HEK293 (cell line): ENCODE results near the gene DAAM1.

Experiments used
- CTCF ChIA-PET: fragments of 350-600 bp; formaldehyde crosslinking; extraction: SDS; loops from one replicate; lab custom pipeline; 2021; ENCODE audit warnings: antibody characterized with exemption; lab: Yijun Ruan, JAX
- POLR2A ChIA-PET: fragments of 300-600 bp; formaldehyde crosslinking; extraction: SDS; loops from one replicate; lab custom pipeline; 2020; ENCODE audit warnings: antibody characterized with exemption, inconsistent platforms; lab: Yijun Ruan, JAX
- H3K27ac ChIP-seq: fragments of 200-500 bp; sonication (Bioruptor generic); 2 replicates; pipeline ENCODE4 v1.5.1; 2014; ENCODE audit warnings: low read depth, low read length, control low read depth, inconsistent platforms; ENCODE audit errors: extremely low read depth
- H3K36me3 ChIP-seq, 2 experiments: fragments of 200-500 bp in 1 of 2; sonication (Bioruptor generic) in 1 of 2; 1 replicate in 1 of 2; 2 replicates in 1 of 2; pipeline ENCODE4 v1.5.1; 2014 to 2017; ENCODE audit warnings: inconsistent platforms in 2 of 2, low read length in 2 of 2; ENCODE audit not compliant: control insufficient read depth in 2 of 2, insufficient read depth in 1 of 2
- H3K4me1 ChIP-seq: fragments of 200-500 bp; sonication (Bioruptor generic); 2 replicates; pipeline ENCODE4 v1.5.1; 2014; ENCODE audit warnings: mild to moderate bottlenecking, low read length, inconsistent platforms; ENCODE audit not compliant: control insufficient read depth, insufficient read depth
- H3K4me3 ChIP-seq: 2 replicates; pipeline ENCODE4 v1.5.1; 2011; ENCODE audit warnings: low read depth, mild to moderate bottlenecking, control low read depth, low read length, moderate library complexity
- H3K9me3 ChIP-seq: fragments of 200-500 bp; sonication (Bioruptor generic); 2 replicates; pipeline ENCODE4 v1.5.1; 2014; ENCODE audit warnings: low read depth, low read length, inconsistent platforms; ENCODE audit not compliant: control insufficient read depth, insufficient read depth
- CTCF ChIP-seq: fragments of 450-650 bp; formaldehyde crosslinking; IDR thresholded peaks from 2 replicates; pipeline ENCODE4 v1.5.1; 2016; ENCODE audit warnings: missing biosample characterization, missing genetic modification characterization
- IKZF3 ChIP-seq: fragments of 450-650 bp; IDR thresholded peaks from 2 replicates; pipeline ENCODE4 v1.5.0; 2018; ENCODE audit warnings: missing biosample characterization, mild to moderate bottlenecking, missing genetic modification characterization, moderate library complexity
- KLF8 ChIP-seq: fragments of 450-650 bp; formaldehyde crosslinking; IDR thresholded peaks from 2 replicates; pipeline ENCODE4 v1.5.1; 2016; ENCODE audit warnings: missing biosample characterization, missing genetic modification characterization
- OSR2 ChIP-seq: fragments of 450-650 bp; formaldehyde crosslinking; IDR thresholded peaks from 2 replicates; pipeline ENCODE4 v1.5.1; 2016; ENCODE audit warnings: missing biosample characterization, missing genetic modification characterization
- PRDM2 ChIP-seq: fragments of 450-650 bp; formaldehyde crosslinking; IDR thresholded peaks from 2 replicates; pipeline ENCODE4 v1.5.1; 2016; ENCODE audit warnings: missing biosample characterization, missing genetic modification characterization, borderline replicate concordance
- TRIM28 ChIP-seq: IDR thresholded peaks from 2 replicates; pipeline ENCODE4 v1.6.1; 2011; ENCODE audit warnings: low read length, control low read depth, borderline replicate concordance
- ZBTB8A ChIP-seq: fragments of 450-650 bp; formaldehyde crosslinking; IDR thresholded peaks from 2 replicates; pipeline ENCODE4 v1.5.1; 2016; ENCODE audit warnings: missing biosample characterization, missing genetic modification characterization
- ZNF155 ChIP-seq: fragments of 450-650 bp; formaldehyde crosslinking; IDR thresholded peaks from 2 replicates; pipeline ENCODE4 v1.5.1; 2016; ENCODE audit warnings: missing biosample characterization, missing genetic modification characterization
- ZNF184 ChIP-seq: fragments of 450-650 bp; IDR thresholded peaks from 2 replicates; pipeline ENCODE4 v1.5.1; 2018; ENCODE audit warnings: missing biosample characterization, mild to moderate bottlenecking, missing genetic modification characterization
- ZNF2 ChIP-seq: fragments of 450-650 bp; formaldehyde crosslinking; IDR thresholded peaks from 2 replicates; pipeline ENCODE4 v1.5.1; 2016; ENCODE audit warnings: missing biosample characterization, missing genetic modification characterization
- ZNF223 ChIP-seq: fragments of 450-650 bp; formaldehyde crosslinking; IDR thresholded peaks from 2 replicates; pipeline ENCODE4 v1.5.1; 2016; ENCODE audit warnings: missing biosample characterization, missing genetic modification characterization
- ZNF274 ChIP-seq, 2 experiments: fragments of 200-500 bp in 1 of 2; fragments of 450-650 bp in 1 of 2; sonication (Bioruptor generic) in 1 of 2; formaldehyde crosslinking in 1 of 2; IDR thresholded peaks; 2 replicates each; pipeline versions ENCODE4 v1.5.1 to v1.6.1; 2014 to 2016; ENCODE audit warnings: borderline replicate concordance in 1 of 2, inconsistent platforms in 1 of 2, low read length in 1 of 2, missing biosample characterization in 1 of 2, missing genetic modification characterization in 1 of 2
- ZNF335 ChIP-seq: fragments of 450-650 bp; formaldehyde crosslinking; conservative IDR thresholded peaks from 2 replicates; pipeline ENCODE4 v1.5.1; 2016; ENCODE audit warnings: missing biosample characterization, missing genetic modification characterization
- ZNF341 ChIP-seq: fragments of 450-650 bp; formaldehyde crosslinking; IDR thresholded peaks from 2 replicates; pipeline ENCODE4; 2016; ENCODE audit warnings: low read depth, missing biosample characterization, missing genetic modification characterization
- ZNF394 ChIP-seq: fragments of 450-650 bp; formaldehyde crosslinking; IDR thresholded peaks from 2 replicates; pipeline ENCODE4 v1.5.1; 2016; ENCODE audit warnings: missing biosample characterization, missing genetic modification characterization, mild to moderate bottlenecking, moderate library complexity, borderline replicate concordance
- ZNF600 ChIP-seq: fragments of 450-650 bp; formaldehyde crosslinking; IDR thresholded peaks from 2 replicates; pipeline ENCODE4 v1.5.1; 2016; ENCODE audit warnings: missing biosample characterization, missing genetic modification characterization
- ZNF610 ChIP-seq: fragments of 450-650 bp; formaldehyde crosslinking; IDR thresholded peaks from 2 replicates; pipeline ENCODE4 v1.5.1; 2016; ENCODE audit warnings: missing biosample characterization, missing genetic modification characterization, borderline replicate concordance
- ZNF670 ChIP-seq: fragments of 450-650 bp; formaldehyde crosslinking; IDR thresholded peaks from 2 replicates; pipeline ENCODE4 v1.5.1; 2016; ENCODE audit warnings: missing biosample characterization, missing genetic modification characterization, low read depth
- ZNF791 ChIP-seq: fragments of 450-650 bp; formaldehyde crosslinking; IDR thresholded peaks from 2 replicates; pipeline ENCODE4 v1.5.1; 2016; ENCODE audit warnings: missing biosample characterization, missing genetic modification characterization
- ZNF837 ChIP-seq: fragments of 450-650 bp; formaldehyde crosslinking; IDR thresholded peaks from 2 replicates; pipeline ENCODE4 v1.5.1; 2016; ENCODE audit warnings: missing biosample characterization, missing genetic modification characterization

DAAM1 gene

GRCh38 chr14:59189786-59190368 is 1.4 kb downstream of the DAAM1 start (continued):
- no peak for TF ChIP-seq ZNF274 (IDR thresholded peaks at IDR 0.05; ENCODE audit: low read length)
- TF ChIP-seq ZNF274 (tag by site-specific recombination; IDR thresholded peaks at IDR 0.05; ENCODE audit: borderline replicate concordance): no peak
- TF ChIP-seq ZNF394 (tag by site-specific recombination): no peak; the same call in 1 of the 2 replicates
- TF ChIP-seq ZNF610: no peak
- TF ChIP-seq OSR2 (tag by site-specific recombination): no peak
- no peak for TF ChIP-seq ZNF223
- peak; percentile 74; the same call in 1 of the 2 replicates for TF ChIP-seq ZBTB8A (tag by site-specific recombination)
- TF ChIP-seq ZNF670 (tag by site-specific recombination): no peak
- peak; percentile 57; the same call in 1 of the 2 replicates for TF ChIP-seq KLF8 (tag by site-specific recombination)
- TF ChIP-seq ZNF791 (tag by site-specific recombination): no peak
- 0 out of 2 replicates have a peak, but pooled peaks have one; percentile 37 for TF ChIP-seq ZNF2 (tag by site-specific recombination)
- no peak for TF ChIP-seq PRDM2 (tag by site-specific recombination)
- TF ChIP-seq, all 188 proteins: peak for 18

GRCh38 chr14:59190372-59190771 is 1.9 kb downstream of the DAAM1 start:
- Histone ChIP-seq H3K9me3 (no peaks in the 10 kb centered on the region), H3K36me3 (no peaks in the 10 kb centered on the region), H3K27ac (no peak overlapping the region), H3K4me3 (peak overlapping the region; percentile 96), H3K4me1 (peaks cover 6% of the 10 kb centered on the region)
- CTCF ChIA-PET: interaction anchor here (0.7 to 1.0 kb wide), 3 partner anchors 15 to 293 kb away, joined by 3 to 5 read pairs (median 3); no protein-coding TSS in a partner anchor
- POLR2A ChIA-PET: interaction anchor here (0.8 kb wide), 1 partner anchor 294 kb away, joined by 3 read pairs; the partner anchor contains the start of genes JKAMP and L3HYPDH
- TF ChIP-seq ZNF155 (tag by site-specific recombination) (no peak), TRIM28 (no peak), ZNF184 (tag by site-specific recombination) (no peak), ZBTB8A (tag by site-specific recombination) (peak; percentile 32), CTCF (tag by site-specific recombination) (0 out of 2 replicates have a peak, but pooled peaks have one; percentile 17), ZNF335 (tag by site-specific recombination) (peak; percentile 65), ZNF837 (tag by site-specific recombination) (no peak), ZNF2 (tag by site-specific recombination) (0 out of 2 replicates have a peak, but pooled peaks have one; percentile 6), IKZF3 (tag by site-specific recombination) (no peak), ZNF341 (tag by site-specific recombination) (0 out of 2 replicates have a peak, but pooled peaks have one; percentile 4), ZNF600 (tag by site-specific recombination) (0 out of 2 replicates have a peak, but pooled peaks have one; percentile 16)
- TF ChIP-seq, all 188 proteins: peak for 6
